HL-60 (cell line): Measurements from ENCODE around the gene DIAPH3.

Source experiments
- DNase-seq, 2 experiments: peaks; one replicate each; pipeline ENCODE4 v3.0.0-alpha.2; 2010 to 2020; ENCODE audit warnings: low read depth in 1 of 2, low spot score in 1 of 2
- H3K27ac ChIP-seq: fragments of 250-450 bp; sonication (Bioruptor Pico); replicated peaks from 2 replicates; pipeline ENCODE4 v1.5.1; 2020; ENCODE audit warnings: mild to moderate bottlenecking, moderate library complexity
- H3K27me3 ChIP-seq: fragments of 250-450 bp; sonication (Bioruptor Pico); 2 replicates; pipeline ENCODE4 v1.5.1; 2021; ENCODE audit warnings: mild to moderate bottlenecking, moderate library complexity; ENCODE audit not compliant: insufficient read depth, poor library complexity, severe bottlenecking
- H3K4me3 ChIP-seq: replicated peaks from 2 replicates; pipeline ENCODE4 v1.5.1; 2011; ENCODE audit warnings: mild to moderate bottlenecking, control low read depth, low read length; ENCODE audit not compliant: insufficient read depth
- CTCF ChIP-seq: IDR thresholded peaks from one replicate; pipeline ENCODE4 v1.5.1; 2011; ENCODE audit warnings: low read length, control low read depth, inconsistent platforms; ENCODE audit not compliant: insufficient read depth
- GABPA ChIP-seq: IDR thresholded peaks from 2 replicates; pipeline ENCODE4 v1.6.1; 2012; ENCODE audit warnings: low read depth
- POLR2AphosphoS5 ChIP-seq: IDR thresholded peaks from 2 replicates; pipeline ENCODE4 v1.6.1; 2012; ENCODE audit warnings: low read depth
- REST ChIP-seq: IDR thresholded peaks from 2 replicates; pipeline ENCODE4 v1.6.1; 2012; ENCODE audit warnings: low read depth; ENCODE audit not compliant: insufficient replicate concordance
- SPI1 ChIP-seq: IDR thresholded peaks from 2 replicates; pipeline ENCODE4 v1.6.1; 2012; ENCODE audit warnings: low read depth, mild to moderate bottlenecking, borderline replicate concordance

Gene DIAPH3

GRCh38 chr13:59780058-59780457 is 383.7 kb downstream of the DIAPH3 start:
- TF ChIP-seq GABPA (no peak), POLR2AphosphoS5 (no peak), CTCF (no peak), REST (no peak), SPI1 (no peak)
- Histone ChIP-seq H3K4me3 (no peak overlapping the region), H3K27ac (no peak overlapping the region), H3K27me3 (no peaks in the 10 kb centered on the region)
- DNase-seq: no peak

GRCh38 chr13:59776924-59777690 is 386.6 kb downstream of the DIAPH3 start:
- TF ChIP-seq CTCF (no peak), GABPA (no peak), SPI1 (no peak), POLR2AphosphoS5 (no peak), REST (no peak)
- Histone ChIP-seq H3K4me3 (no peak overlapping the region), H3K27me3 (no peaks in the 10 kb centered on the region), H3K27ac (no peak overlapping the region)
- no peak for DNase-seq

- no peak overlapping the region for H3K4me3 ChIP-seq
- no peak for TF ChIP-seq CTCF
- TF ChIP-seq SPI1: no peak
- TF ChIP-seq POLR2AphosphoS5: no peak
- TF ChIP-seq REST: no peak
- no peak overlapping the region for H3K27ac ChIP-seq
- no peak for DNase-seq
- H3K27me3 ChIP-seq: no peaks in the 10 kb centered on the region
Observed at GRCh38 chr13:59774491-59774971, 389.2 kb downstream of the DIAPH3 start.
